Activated T-cell treated with anti-CD3 and anti-CD28 coated beads, Interleukin-2, amount 50 U/mL, for 24 hours (primary cell): ENCODE measurements around the gene ARHGEF7.

ENCODE experiments used
- DNase-seq: peaks from one replicate; pipeline ENCODE4 v3.0.0-alpha.2; 2020
- H3K27ac Mint-ChIP-seq: 2 replicates; pipeline ENCODE4 v1.8.0; 2020; ENCODE audit warnings: mild to moderate bottlenecking, mixed read lengths
- H3K27me3 Mint-ChIP-seq: 2 replicates; pipeline ENCODE4 v1.8.0; 2020; ENCODE audit warnings: mixed read lengths
- H3K36me3 Mint-ChIP-seq: 2 replicates; pipeline ENCODE4 v1.8.0; 2020; ENCODE audit warnings: low read depth, mixed read lengths
- H3K4me1 Mint-ChIP-seq: 2 replicates; pipeline ENCODE4 v1.8.0; 2020; ENCODE audit warnings: low read depth, mixed read lengths
- H3K4me3 Mint-ChIP-seq: 2 replicates; pipeline ENCODE4 v1.8.0; 2020; ENCODE audit warnings: mild to moderate bottlenecking, moderate library complexity, mixed read lengths
- H3K9me3 Mint-ChIP-seq: 2 replicates; pipeline ENCODE4 v1.8.0; 2020; ENCODE audit warnings: mixed read lengths

ARHGEF7 gene

DNA sequence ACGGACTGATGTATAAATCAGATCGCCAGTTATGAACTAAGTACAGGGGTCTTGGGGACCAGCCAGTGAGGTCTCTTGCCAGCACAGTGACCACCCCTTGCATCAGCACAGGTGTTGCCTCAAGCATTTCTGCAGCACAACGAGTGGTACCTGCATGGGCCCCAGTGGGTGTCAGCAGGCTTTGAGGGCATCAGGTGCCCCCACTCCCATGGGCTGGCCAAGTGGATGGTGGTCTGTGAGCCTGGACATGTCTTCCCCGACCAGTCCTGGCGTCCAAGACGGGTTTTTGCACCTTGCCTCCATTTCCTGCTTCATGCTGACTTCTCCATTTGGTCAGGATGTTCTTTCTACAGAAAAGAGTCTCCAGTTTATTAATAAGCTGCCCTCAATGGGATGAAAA is 22.4 kb upstream of the ARHGEF7 start:
- Mint-ChIP-seq H3K4me1 (no peaks in the 10 kb centered on the region), H3K27ac (no peak overlapping the region), H3K4me3 (no peak overlapping the region), H3K36me3 (no peaks in the 10 kb centered on the region), H3K27me3 (peaks cover 52% of the 10 kb centered on the region), H3K9me3 (no peaks in the 10 kb centered on the region)
- no peak for DNase-seq

- Mint-ChIP-seq H3K27ac (no peak overlapping the region), H3K9me3 (no peaks in the 10 kb centered on the region), H3K36me3 (no peaks in the 10 kb centered on the region), H3K4me3 (no peak overlapping the region), H3K4me1 (no peaks in the 10 kb centered on the region), H3K27me3 (peaks cover 55% of the 10 kb centered on the region)
- no peak for DNase-seq
Measured at GRCh38 chr13:111093136-111093535, 22.0 kb upstream of the ARHGEF7 start.

DNA sequence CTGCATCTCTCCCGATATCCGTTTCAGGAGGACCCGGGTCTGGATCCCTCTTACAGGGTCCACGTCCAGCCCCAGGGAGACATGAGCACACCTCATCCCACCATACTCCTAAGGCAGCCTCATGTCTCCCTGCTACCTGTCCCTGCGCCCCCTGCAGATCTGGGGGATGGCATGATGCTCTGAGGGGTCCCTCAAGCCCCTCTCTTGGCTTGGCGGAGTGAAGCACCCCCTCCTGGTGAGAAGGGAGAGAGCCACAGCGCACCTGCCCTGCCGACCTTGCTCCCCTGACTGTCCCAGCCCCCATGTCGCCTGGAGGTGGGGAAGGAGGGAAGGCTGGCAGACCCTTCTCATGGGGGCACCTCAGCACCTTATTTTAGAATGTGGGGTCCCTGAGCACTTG is 21.5 kb upstream of the ARHGEF7 start:
- no peaks in the 10 kb centered on the region for H3K36me3 Mint-ChIP-seq
- H3K27ac Mint-ChIP-seq, result no peak overlapping the region
- H3K9me3 Mint-ChIP-seq, result no peaks in the 10 kb centered on the region
- no peaks in the 10 kb centered on the region for H3K4me1 Mint-ChIP-seq
- H3K27me3 Mint-ChIP-seq, result peaks cover 59% of the 10 kb centered on the region
- no peak overlapping the region for H3K4me3 Mint-ChIP-seq
- no peak for DNase-seq

GRCh38 chr13:111095031-111095840 is 19.9 kb upstream of the ARHGEF7 start:
- Mint-ChIP-seq H3K27me3 (peaks cover 66% of the 10 kb centered on the region), H3K9me3 (no peaks in the 10 kb centered on the region), H3K36me3 (no peaks in the 10 kb centered on the region), H3K4me1 (no peaks in the 10 kb centered on the region), H3K27ac (no peak overlapping the region), H3K4me3 (no peak overlapping the region)
- no peak for DNase-seq

- H3K27ac Mint-ChIP-seq, result no peak overlapping the region
Measured at GRCh38 chr13:111095911-111096501, 19.1 kb upstream of the ARHGEF7 start.

DNA sequence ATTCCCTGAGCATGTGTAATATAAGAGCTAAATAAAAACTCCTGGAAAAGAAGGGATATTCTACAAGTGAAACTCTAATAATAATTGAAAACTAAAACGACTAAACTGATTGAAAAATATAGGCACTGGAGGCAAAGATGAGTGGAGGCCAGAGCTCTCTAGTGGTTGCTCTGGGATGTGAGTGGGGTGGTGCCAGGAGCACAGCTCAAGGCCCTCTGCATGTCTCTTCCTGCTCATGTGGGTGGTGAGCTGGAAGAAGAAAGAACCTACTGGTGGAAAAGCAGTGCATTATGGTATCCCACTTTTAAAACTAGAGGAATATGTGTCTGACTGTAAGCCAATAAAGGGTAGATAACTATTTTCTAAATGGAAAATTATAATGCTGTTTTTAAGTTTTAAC is 15.8 kb upstream of the ARHGEF7 start:
- Mint-ChIP-seq H3K36me3 (no peaks in the 10 kb centered on the region), H3K4me3 (no peak overlapping the region), H3K9me3 (peaks cover 19% of the 10 kb centered on the region), H3K27me3 (peaks cover 66% of the 10 kb centered on the region), H3K27ac (no peak overlapping the region), H3K4me1 (no peaks in the 10 kb centered on the region)
- no peak for DNase-seq

More at GRCh38 chr13:111095911-111096501, 19.1 kb upstream of the ARHGEF7 start:
- Mint-ChIP-seq H3K4me3 (no peak overlapping the region), H3K36me3 (no peaks in the 10 kb centered on the region), H3K4me1 (no peaks in the 10 kb centered on the region), H3K27me3 (peaks cover 68% of the 10 kb centered on the region), H3K9me3 (no peaks in the 10 kb centered on the region)
- no peak for DNase-seq

- Mint-ChIP-seq H3K27ac (no peak overlapping the region), H3K36me3 (no peaks in the 10 kb centered on the region), H3K9me3 (peaks cover 3% of the 10 kb centered on the region), H3K4me1 (peaks cover 10% of the 10 kb centered on the region), H3K4me3 (no peak overlapping the region), H3K27me3 (peaks cover 80% of the 10 kb centered on the region)
- no peak for DNase-seq
Measured at GRCh38 chr13:111110054-111110453, 5.1 kb upstream of the ARHGEF7 start.

DNA sequence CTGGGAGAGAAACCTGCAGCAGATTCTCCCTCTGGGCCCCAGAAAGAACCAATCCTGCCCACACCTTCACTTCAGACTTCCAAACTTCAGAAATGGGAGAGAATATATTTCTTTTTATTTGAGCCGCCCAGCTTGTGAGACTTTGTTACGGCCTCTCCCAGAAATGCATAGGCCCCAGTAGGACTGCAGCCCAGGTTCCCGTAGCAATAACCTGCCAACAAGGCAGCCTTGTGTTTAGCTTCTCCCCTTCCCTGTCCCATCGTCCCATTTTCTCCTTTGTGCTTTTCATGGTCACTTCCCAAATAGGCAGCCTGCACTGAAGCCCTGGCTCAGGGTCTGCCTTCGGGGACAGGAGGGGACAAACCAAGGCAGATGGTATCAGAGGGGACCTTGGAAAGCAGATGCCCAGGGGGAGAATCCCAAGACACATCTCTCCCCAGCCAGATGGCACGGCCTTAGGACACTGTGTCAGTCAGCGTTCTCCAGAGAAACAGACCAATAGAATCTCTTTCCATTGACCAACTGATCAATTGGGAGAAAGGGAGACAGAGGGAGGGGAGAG is 3.7 kb upstream of the ARHGEF7 start:
- no peak overlapping the region for H3K27ac Mint-ChIP-seq
- H3K27me3 Mint-ChIP-seq, result peaks cover 72% of the 10 kb centered on the region
- no peak for DNase-seq
- H3K4me3 Mint-ChIP-seq, result no peak overlapping the region
- H3K9me3 Mint-ChIP-seq, result no peaks in the 10 kb centered on the region
- no peaks in the 10 kb centered on the region for H3K36me3 Mint-ChIP-seq
- peaks cover 15% of the 10 kb centered on the region for H3K4me1 Mint-ChIP-seq

- Mint-ChIP-seq H3K27me3 (peaks cover 72% of the 10 kb centered on the region), H3K27ac (no peak overlapping the region), H3K4me1 (peaks cover 15% of the 10 kb centered on the region), H3K36me3 (no peaks in the 10 kb centered on the region), H3K4me3 (no peak overlapping the region), H3K9me3 (no peaks in the 10 kb centered on the region)
- DNase-seq, result no peak
Measured at GRCh38 chr13:111112196-111112595, 2.9 kb upstream of the ARHGEF7 start.

DNA sequence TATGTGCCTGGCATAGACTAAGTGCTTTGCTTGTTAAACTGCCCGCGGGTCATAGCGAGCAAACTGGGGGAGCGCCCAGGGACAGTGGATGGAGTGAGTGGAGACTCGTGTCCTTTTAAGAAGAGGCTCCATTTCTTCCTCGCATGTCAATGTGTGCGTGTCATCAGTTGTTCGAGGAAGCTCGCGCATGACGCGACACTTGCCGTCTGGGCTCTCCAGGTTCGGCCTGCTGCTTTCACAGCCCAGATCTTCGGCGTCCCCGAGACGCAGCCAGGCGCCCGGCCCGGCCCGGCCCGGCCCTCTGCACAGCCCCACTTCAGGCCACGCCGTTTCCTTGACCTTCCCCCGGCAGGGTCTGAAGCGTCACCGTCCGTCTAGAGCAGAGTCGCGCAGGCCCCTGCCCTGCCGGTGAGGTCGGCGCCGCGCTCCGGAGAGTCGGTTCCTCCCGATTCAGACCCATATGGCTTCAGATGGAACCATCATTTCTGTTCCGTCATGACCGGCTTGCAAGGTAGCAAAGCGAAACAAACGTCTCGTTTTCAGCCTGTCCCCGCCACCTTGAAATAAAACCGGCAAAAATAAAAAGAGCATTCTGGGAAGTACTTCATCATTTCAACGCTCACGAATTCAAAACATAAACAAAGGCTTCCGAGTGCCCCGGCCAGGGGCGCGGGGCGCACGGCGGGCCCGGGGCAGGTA is 599 bp upstream of the ARHGEF7 start:
- peak; percentile 42 for DNase-seq
- peaks cover 15% of the 10 kb centered on the region for H3K4me1 Mint-ChIP-seq
- peak overlapping the region; percentile 54 for H3K27ac Mint-ChIP-seq

GRCh38 chr13:111115965-111116521 is 933 bp downstream of the ARHGEF7 start:
- DNase-seq, result no peak
- no peaks in the 10 kb centered on the region for H3K9me3 Mint-ChIP-seq
- no peak overlapping the region for H3K27ac Mint-ChIP-seq
- H3K27me3 Mint-ChIP-seq, result peaks cover 79% of the 10 kb centered on the region
- peaks cover 15% of the 10 kb centered on the region for H3K4me1 Mint-ChIP-seq
- H3K36me3 Mint-ChIP-seq, result no peaks in the 10 kb centered on the region
- peak overlapping the region; percentile 71 for H3K4me3 Mint-ChIP-seq

More for the DNA sequence above, 599 bp upstream of the ARHGEF7 start:
- H3K9me3 Mint-ChIP-seq, result no peaks in the 10 kb centered on the region
- H3K4me3 Mint-ChIP-seq, result peak overlapping the region; percentile 81
- H3K36me3 Mint-ChIP-seq, result no peaks in the 10 kb centered on the region
- H3K27me3 Mint-ChIP-seq, result peaks cover 85% of the 10 kb centered on the region

GRCh38 chr13:111116856-111117255 is 1.7 kb downstream of the ARHGEF7 start:
- peaks cover 79% of the 10 kb centered on the region for H3K27me3 Mint-ChIP-seq
- no peak overlapping the region for H3K27ac Mint-ChIP-seq
- DNase-seq, result no peak
- H3K9me3 Mint-ChIP-seq, result no peaks in the 10 kb centered on the region
- H3K36me3 Mint-ChIP-seq, result no peaks in the 10 kb centered on the region
- H3K4me3 Mint-ChIP-seq, result no peak overlapping the region
- peaks cover 15% of the 10 kb centered on the region for H3K4me1 Mint-ChIP-seq

DNA sequence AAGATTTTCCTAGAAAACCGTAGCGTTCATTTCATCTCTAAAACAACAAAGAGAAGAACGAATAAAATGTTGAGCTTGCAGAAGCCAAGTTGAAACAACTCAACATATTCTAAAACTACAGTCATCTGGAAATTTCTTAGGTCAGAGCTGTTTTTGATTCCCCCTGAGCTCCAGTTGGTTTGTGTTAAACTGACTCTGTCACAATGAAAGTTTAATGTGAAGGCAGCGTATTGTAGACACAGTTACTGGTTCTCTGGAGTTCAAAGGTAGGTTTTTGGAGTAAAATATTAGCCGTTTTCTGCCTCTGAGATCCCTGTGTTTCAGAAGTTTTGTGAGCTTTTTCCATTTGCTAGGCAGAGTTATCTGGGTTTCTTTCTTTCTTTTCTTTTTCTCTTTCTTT is 2.2 kb downstream of the ARHGEF7 start:
- Mint-ChIP-seq H3K36me3 (no peaks in the 10 kb centered on the region), H3K27me3 (peaks cover 76% of the 10 kb centered on the region), H3K4me1 (peaks cover 15% of the 10 kb centered on the region), H3K4me3 (no peak overlapping the region), H3K27ac (no peak overlapping the region), H3K9me3 (no peaks in the 10 kb centered on the region)
- no peak for DNase-seq

DNA sequence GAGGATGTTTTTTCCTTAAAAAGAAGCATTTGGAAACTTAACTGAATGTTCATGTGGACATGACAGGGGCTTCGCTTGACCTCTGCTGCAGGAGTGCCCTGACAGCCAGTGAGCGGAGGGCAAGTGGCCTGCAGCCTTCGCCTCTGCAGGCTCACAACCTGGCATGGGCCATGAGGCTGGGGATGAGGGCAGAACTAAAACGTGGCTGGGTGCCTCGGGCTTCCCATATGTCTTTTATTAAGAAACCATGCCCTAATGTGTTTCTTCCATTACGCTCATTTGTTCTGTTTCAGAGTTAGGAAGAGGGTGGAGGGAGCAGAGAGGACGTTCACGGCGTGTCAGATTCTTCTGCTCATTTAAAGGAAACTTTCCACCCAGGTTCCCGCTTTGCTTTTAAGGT is 2.9 kb downstream of the ARHGEF7 start:
- Mint-ChIP-seq H3K27ac (no peak overlapping the region), H3K4me3 (no peak overlapping the region), H3K4me1 (peaks cover 15% of the 10 kb centered on the region), H3K27me3 (peaks cover 76% of the 10 kb centered on the region), H3K36me3 (no peaks in the 10 kb centered on the region), H3K9me3 (no peaks in the 10 kb centered on the region)
- no peak for DNase-seq
